Tibial artery (tissue), 4 donors: ENCODE measurements around the gene CADM2.

ENCODE experiments used
- DNase-seq, 2 donors: peaks; one replicate each; pipeline ENCODE4 v3.0.0-alpha.2; 2019
- H3K27ac ChIP-seq, 2 donors: fragments of 200-600 bp; sonication (generic) in 1 of 2; 1 replicate in 1 of 2; 2 replicates in 1 of 2; pipeline ENCODE4 v1.5.1; 2018 to 2019; ENCODE audit warnings: mild to moderate bottlenecking in 1 of 2
- H3K27me3 ChIP-seq, 2 donors: fragments of 200-600 bp; sonication (generic) in 1 of 2; one replicate each; pipeline versions ENCODE4 v1.5.1 to v1.6.0; 2016 to 2019
- H3K36me3 ChIP-seq, 3 donors: fragments of 200-600 bp; sonication (generic) in 2 of 3; one replicate each; pipeline ENCODE4 v1.5.1; 2016 to 2019; ENCODE audit warnings: mild to moderate bottlenecking in 2 of 3
- H3K4me1 ChIP-seq, 4 donors: fragments of 200-600 bp; sonication (generic) in 2 of 4; 1 replicate in 3 of 4; 2 replicates in 1 of 4; pipeline ENCODE4 v1.5.1; 2016 to 2019
- H3K4me3 ChIP-seq, 2 donors: fragments of 200-600 bp; sonication (generic) in 1 of 2; 1 replicate in 1 of 2; 2 replicates in 1 of 2; pipeline ENCODE4 v1.5.1; 2018 to 2019; ENCODE audit warnings: mild to moderate bottlenecking in 2 of 2
- H3K9me3 ChIP-seq, 3 donors: fragments of 200-600 bp; sonication (generic) in 1 of 3; one replicate each; pipeline ENCODE4 v1.5.1; 2016 to 2019
- CTCF ChIP-seq, 2 experiments: fragments of 200-600 bp in 1 of 2; fragments of 450-650 bp in 1 of 2; IDR thresholded peaks; one replicate each; pipeline ENCODE4 v1.5.1; 2017 to 2019; ENCODE audit warnings: antibody characterized with exemption in 2 of 2, mild to moderate bottlenecking in 1 of 2, moderate library complexity in 1 of 2
- intact Hi-C: fragments of 100-400 bp; cut with DNase I; formaldehyde crosslinking; loops from one replicate; pipeline ENCODE4 v1.15.0; 2023; ENCODE audit warnings: low total_unique reads

CADM2 gene

GRCh38 chr3:85259748-85260147 lies 301.0 kb downstream of the CADM2 start:
- no peaks in the 10 kb centered on the region for H3K4me1 ChIP-seq

GRCh38 chr3:85264381-85264780 lies 305.6 kb downstream of the CADM2 start:
- no peaks in the 10 kb centered on the region for H3K27me3 ChIP-seq
- DNase-seq: no peak
- no peak overlapping the region for H3K27ac ChIP-seq
- intact Hi-C loops: no loop called here
- no peaks in the 10 kb centered on the region for H3K36me3 ChIP-seq
- no peak for TF ChIP-seq CTCF (IDR thresholded peaks at IDR 0.05)
- no peak overlapping the region for H3K4me3 ChIP-seq
- H3K9me3 ChIP-seq: no peaks in the 10 kb centered on the region
- no peaks in the 10 kb centered on the region for H3K4me1 ChIP-seq

More at GRCh38 chr3:85259748-85260147, 301.0 kb downstream of the CADM2 start:
- no peak for TF ChIP-seq CTCF (IDR thresholded peaks at IDR 0.05)
- H3K4me3 ChIP-seq: no peak overlapping the region
- H3K9me3 ChIP-seq: no peaks in the 10 kb centered on the region
- no peaks in the 10 kb centered on the region for H3K27me3 ChIP-seq
- DNase-seq: no peak
- intact Hi-C loops: no loop called here
- no peaks in the 10 kb centered on the region for H3K36me3 ChIP-seq
- no peak overlapping the region for H3K27ac ChIP-seq

GRCh38 chr3:85270488-85270887 lies 311.7 kb downstream of the CADM2 start:
- H3K27me3 ChIP-seq: no peaks in the 10 kb centered on the region
- no peak overlapping the region for H3K4me3 ChIP-seq
- H3K36me3 ChIP-seq: no peaks in the 10 kb centered on the region
- no peak for DNase-seq
- no peaks in the 10 kb centered on the region for H3K4me1 ChIP-seq
- H3K9me3 ChIP-seq: no peaks in the 10 kb centered on the region
- H3K27ac ChIP-seq: no peak overlapping the region
- intact Hi-C loops: no loop called here
- no peak for TF ChIP-seq CTCF (IDR thresholded peaks at IDR 0.05)

- Histone ChIP-seq H3K36me3 (no peaks in the 10 kb centered on the region), H3K4me1 (no peaks in the 10 kb centered on the region), H3K27me3 (no peaks in the 10 kb centered on the region), H3K4me3 (no peak overlapping the region), H3K27ac (no peak overlapping the region), H3K9me3 (no peaks in the 10 kb centered on the region)
- DNase-seq: no peak
- no peak for TF ChIP-seq CTCF (IDR thresholded peaks at IDR 0.05)
- intact Hi-C loops: no loop called here
Measured at GRCh38 chr3:85271911-85272310, 313.1 kb downstream of the CADM2 start.

GRCh38 chr3:85288257-85288656 lies 329.5 kb downstream of the CADM2 start:
- no peaks in the 10 kb centered on the region for H3K9me3 ChIP-seq
- no peak overlapping the region for H3K27ac ChIP-seq
- no peak for TF ChIP-seq CTCF (IDR thresholded peaks at IDR 0.05)
- intact Hi-C loops: no loop called here
- no peaks in the 10 kb centered on the region for H3K4me1 ChIP-seq
- DNase-seq: no peak
- no peaks in the 10 kb centered on the region for H3K27me3 ChIP-seq
- H3K4me3 ChIP-seq: no peak overlapping the region
- H3K36me3 ChIP-seq: no peaks in the 10 kb centered on the region

GRCh38 chr3:85297291-85297690 lies 338.5 kb downstream of the CADM2 start:
- TF ChIP-seq CTCF (IDR thresholded peaks at IDR 0.05): no peak
- no peak overlapping the region for H3K4me3 ChIP-seq
- DNase-seq: no peak
- no peaks in the 10 kb centered on the region for H3K36me3 ChIP-seq
- H3K27me3 ChIP-seq: no peaks in the 10 kb centered on the region
- H3K27ac ChIP-seq: no peak overlapping the region
- H3K9me3 ChIP-seq: no peaks in the 10 kb centered on the region
- H3K4me1 ChIP-seq: no peaks in the 10 kb centered on the region
- intact Hi-C loops: no loop called here
